ENCODE measurements around the gene NEUROD2.
A peak's percentile ranks its signal among the peaks of the same experiment; 100 is the strongest.

The NEUROD2 gene

DNA sequence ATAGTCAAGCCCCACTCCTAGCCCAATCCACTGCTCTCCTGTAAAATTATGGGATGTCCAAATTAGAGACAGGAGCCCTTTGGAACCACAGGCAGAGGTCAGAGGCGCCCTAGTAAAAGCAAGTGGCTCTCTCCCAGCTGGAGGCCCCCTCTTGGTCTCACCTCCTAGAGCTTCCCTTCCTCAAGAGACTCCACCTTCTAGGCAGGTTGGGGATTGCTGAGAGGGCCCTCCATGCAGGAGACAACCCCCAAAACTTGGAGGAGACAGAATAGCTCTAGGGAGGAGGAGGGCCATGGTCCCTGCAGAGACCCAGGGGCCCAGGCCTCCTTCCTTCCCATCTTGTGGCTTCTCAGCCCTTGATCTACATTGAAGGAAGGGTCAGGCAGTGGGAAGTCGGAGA, 29.4 kb downstream of the NEUROD2 start:
- DNase-seq (ENCODE audit: low read depth) = no peak
- no peak overlapping the region for H3K4me3 ChIP-seq (ENCODE audit: low read depth, low read length)
- TF ChIP-seq, protein P1, sequence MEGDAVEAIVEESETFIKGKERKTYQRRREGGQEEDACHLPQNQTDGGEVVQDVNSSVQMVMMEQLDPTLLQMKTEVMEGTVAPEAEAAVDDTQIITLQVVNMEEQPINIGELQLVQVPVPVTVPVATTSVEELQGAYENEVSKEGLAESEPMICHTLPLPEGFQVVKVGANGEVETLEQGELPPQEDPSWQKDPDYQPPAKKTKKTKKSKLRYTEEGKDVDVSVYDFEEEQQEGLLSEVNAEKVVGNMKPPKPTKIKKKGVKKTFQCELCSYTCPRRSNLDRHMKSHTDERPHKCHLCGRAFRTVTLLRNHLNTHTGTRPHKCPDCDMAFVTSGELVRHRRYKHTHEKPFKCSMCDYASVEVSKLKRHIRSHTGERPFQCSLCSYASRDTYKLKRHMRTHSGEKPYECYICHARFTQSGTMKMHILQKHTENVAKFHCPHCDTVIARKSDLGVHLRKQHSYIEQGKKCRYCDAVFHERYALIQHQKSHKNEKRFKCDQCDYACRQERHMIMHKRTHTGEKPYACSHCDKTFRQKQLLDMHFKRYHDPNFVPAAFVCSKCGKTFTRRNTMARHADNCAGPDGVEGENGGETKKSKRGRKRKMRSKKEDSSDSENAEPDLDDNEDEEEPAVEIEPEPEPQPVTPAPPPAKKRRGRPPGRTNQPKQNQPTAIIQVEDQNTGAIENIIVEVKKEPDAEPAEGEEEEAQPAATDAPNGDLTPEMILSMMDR (IDR thresholded peaks at IDR 0.05; ENCODE audit: insufficient read depth, low read depth, low read length, missing control alignments) = no peak

GRCh38 chr17:39576187-39576586, 31.5 kb downstream of the NEUROD2 start:
- DNase-seq (ENCODE audit: low read depth) = peak; percentile 9
- H3K4me3 ChIP-seq (ENCODE audit: low read depth, low read length) = no peak overlapping the region
- TF ChIP-seq, protein P1 (IDR thresholded peaks at IDR 0.05; ENCODE audit: insufficient read depth, low read depth, low read length, missing control alignments) = peak; percentile 59

GRCh38 chr17:39573447-39574298, 34.0 kb downstream of the NEUROD2 start:
- TF ChIP-seq, protein P1 (IDR thresholded peaks at IDR 0.05; ENCODE audit: insufficient read depth, low read depth, low read length, missing control alignments) = no peak
- H3K4me3 ChIP-seq (ENCODE audit: low read depth, low read length) = peak overlapping the region; percentile 52
- peak; percentile 45 for DNase-seq (ENCODE audit: low read depth)

GRCh38 chr17:39572121-39572520, 35.6 kb downstream of the NEUROD2 start:
- no peak for DNase-seq (ENCODE audit: low read depth)
- TF ChIP-seq, protein P1 (IDR thresholded peaks at IDR 0.05; ENCODE audit: insufficient read depth, low read depth, low read length, missing control alignments) = no peak
- H3K4me3 ChIP-seq (ENCODE audit: low read depth, low read length) = no peak overlapping the region

GRCh38 chr17:39569126-39569525, 38.6 kb downstream of the NEUROD2 start:
- H3K4me3 ChIP-seq (ENCODE audit: low read depth, low read length) = no peak overlapping the region
- TF ChIP-seq, protein P1 (IDR thresholded peaks at IDR 0.05; ENCODE audit: insufficient read depth, low read depth, low read length, missing control alignments) = no peak
- no peak for DNase-seq (ENCODE audit: low read depth)

GRCh38 chr17:39568702-39569101, 39.0 kb downstream of the NEUROD2 start:
- no peak for DNase-seq (ENCODE audit: low read depth)
- no peak overlapping the region for H3K4me3 ChIP-seq (ENCODE audit: low read depth, low read length)
- TF ChIP-seq, protein P1 (IDR thresholded peaks at IDR 0.05; ENCODE audit: insufficient read depth, low read depth, low read length, missing control alignments) = no peak

Data from GM12865 (cell line).